H54 (cell line): ENCODE results near the gene HIVEP3.
"Not testable (repeated sequence)": the region's sequence is repeated elsewhere in the genome, so short reads cannot be mapped to it uniquely, and the experiment has no call there.

Source experiments
- DNase-seq: peaks from one replicate; pipeline ENCODE4 v3.0.0; 2011; ENCODE audit warnings: low spot score, mixed read lengths; ENCODE audit not compliant: insufficient read length
- FAIRE-seq: peaks from 3 replicates; lab custom pipeline; 2011; peaks lifted over from hg19 to GRCh38; lab: Jason Lieb, UNC
- POLR2A ChIP-seq: IDR thresholded peaks from 2 replicates; pipeline ENCODE4 v1.6.1; 2011; ENCODE audit warnings: low read depth, mild to moderate bottlenecking, low read length

The HIVEP3 gene

GRCh38 chr1:41566274-41566885, 352.3 kb downstream of the HIVEP3 start:
- no peak for TF ChIP-seq POLR2A
- no peak for FAIRE-seq
- DNase-seq: no peak

GRCh38 chr1:41564741-41565475, 353.8 kb downstream of the HIVEP3 start:
- DNase-seq: no peak
- FAIRE-seq: no peak
- TF ChIP-seq POLR2A: no peak

GRCh38 chr1:41562328-41562727, 356.4 kb downstream of the HIVEP3 start:
- no peak for DNase-seq
- FAIRE-seq: no peak
- TF ChIP-seq POLR2A: no peak

GRCh38 chr1:41560931-41561330, 357.8 kb downstream of the HIVEP3 start:
- no peak for TF ChIP-seq POLR2A
- FAIRE-seq: no peak
- DNase-seq: no peak

- no peak for FAIRE-seq
Observed at GRCh38 chr1:41560496-41560895, 358.2 kb downstream of the HIVEP3 start.

GRCh38 chr1:41559331-41559730, 359.4 kb downstream of the HIVEP3 start:
- DNase-seq (no peak), FAIRE-seq (no peak)
- no peak for TF ChIP-seq POLR2A

More at GRCh38 chr1:41560496-41560895, 358.2 kb downstream of the HIVEP3 start:
- no peak for TF ChIP-seq POLR2A
- no peak for DNase-seq

- DNase-seq (no peak), FAIRE-seq (no peak)
- no peak for TF ChIP-seq POLR2A
Observed at GRCh38 chr1:41558761-41559171, 360.0 kb downstream of the HIVEP3 start.

GRCh38 chr1:41557751-41558455, 360.8 kb downstream of the HIVEP3 start:
- no peak for TF ChIP-seq POLR2A
- DNase-seq: no peak
- FAIRE-seq: no peak

GRCh38 chr1:41554746-41555145, 364.0 kb downstream of the HIVEP3 start:
- DNase-seq, FAIRE-seq: not testable (repeated sequence)

GRCh38 chr1:41547781-41548560, 370.8 kb downstream of the HIVEP3 start:
- DNase-seq (no peak), FAIRE-seq (no peak)
- no peak for TF ChIP-seq POLR2A

- no peak for FAIRE-seq
- TF ChIP-seq POLR2A: no peak
- no peak for DNase-seq
Observed at GRCh38 chr1:41547336-41547735, 371.4 kb downstream of the HIVEP3 start.

- no peak for DNase-seq
- no peak for FAIRE-seq
- TF ChIP-seq POLR2A: no peak
Observed at GRCh38 chr1:41546833-41547135, 371.9 kb downstream of the HIVEP3 start.

- DNase-seq (peak; percentile 42), FAIRE-seq (no peak)
- TF ChIP-seq POLR2A: no peak
Observed at GRCh38 chr1:41545996-41546832, 372.5 kb downstream of the HIVEP3 start.
